ENCODE data around the gene SNAI3.

Gene SNAI3

DNA sequence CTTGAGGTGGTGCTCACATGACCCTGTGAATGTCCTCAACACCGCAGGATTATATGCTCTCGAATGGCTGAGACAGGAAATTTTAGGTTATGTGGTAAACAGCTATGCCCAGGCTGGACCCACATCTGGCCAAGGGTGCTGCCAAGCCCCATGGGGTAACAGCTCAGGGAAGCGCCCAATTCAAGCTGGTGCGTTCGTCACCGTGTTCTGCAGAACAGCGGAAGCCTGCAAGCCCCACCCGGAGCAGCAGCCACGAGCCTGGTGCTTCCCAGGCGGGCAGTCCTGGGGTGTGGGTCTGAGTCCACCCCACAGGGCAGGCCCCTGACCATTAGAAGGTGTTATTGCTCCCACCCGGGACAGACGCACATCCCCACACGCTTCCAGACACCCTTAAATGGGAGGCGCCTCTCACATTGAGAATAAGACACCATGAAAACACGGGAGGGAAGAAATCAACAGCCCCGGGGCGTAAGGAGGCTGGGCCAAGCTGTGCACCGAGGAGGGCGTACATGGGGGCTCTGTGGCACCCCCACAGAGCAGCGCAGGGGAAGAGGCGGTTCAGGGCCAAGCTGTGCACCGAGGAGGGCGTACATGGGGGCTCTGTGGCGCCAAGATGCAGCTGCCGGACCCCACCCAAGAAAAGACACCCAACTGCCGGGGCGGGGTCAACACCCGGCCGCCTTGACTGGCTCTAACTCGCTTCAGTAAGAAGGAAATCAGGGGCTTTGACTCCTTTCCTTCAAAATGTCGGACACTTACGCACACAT, 32.5 kb downstream of the SNAI3 start:
- Histone ChIP-seq H2AFZ (ENCODE audit: low read depth, low read length, severe bottlenecking) (no peak overlapping the region), H3F3A (ENCODE audit: insufficient read depth) (no peaks in the 10 kb centered on the region), H3K9ac (ENCODE audit: low read length) (no peak overlapping the region), H4K20me1 (ENCODE audit: low read depth, low read length) (peaks cover 12% of the 10 kb centered on the region; the same call in 1 of the 2 replicates), H3K9me3 (ENCODE audit: insufficient read depth, low read length) (no peaks in the 10 kb centered on the region), H3K4me2 (ENCODE audit: low read depth, low read length, poor library complexity, severe bottlenecking) (no peak overlapping the region), H3K27me3 (ENCODE audit: low read length) (no peaks in the 10 kb centered on the region), H3K4me3 (ENCODE audit: insufficient read depth, low read length, poor library complexity, severe bottlenecking) (no peak overlapping the region), H3K27ac (ENCODE audit: low read depth, low read length) (no peak overlapping the region), H3K79me2 (ENCODE audit: insufficient read depth, low read length) (peaks cover 21% of the 10 kb centered on the region), H3K36me3 (ENCODE audit: low read length) (no peaks in the 10 kb centered on the region), H3K9me2 (replicated peaks; ENCODE audit: insufficient read depth, low read length) (no peaks in the 10 kb centered on the region)
- TF ChIP-seq, protein P1, sequence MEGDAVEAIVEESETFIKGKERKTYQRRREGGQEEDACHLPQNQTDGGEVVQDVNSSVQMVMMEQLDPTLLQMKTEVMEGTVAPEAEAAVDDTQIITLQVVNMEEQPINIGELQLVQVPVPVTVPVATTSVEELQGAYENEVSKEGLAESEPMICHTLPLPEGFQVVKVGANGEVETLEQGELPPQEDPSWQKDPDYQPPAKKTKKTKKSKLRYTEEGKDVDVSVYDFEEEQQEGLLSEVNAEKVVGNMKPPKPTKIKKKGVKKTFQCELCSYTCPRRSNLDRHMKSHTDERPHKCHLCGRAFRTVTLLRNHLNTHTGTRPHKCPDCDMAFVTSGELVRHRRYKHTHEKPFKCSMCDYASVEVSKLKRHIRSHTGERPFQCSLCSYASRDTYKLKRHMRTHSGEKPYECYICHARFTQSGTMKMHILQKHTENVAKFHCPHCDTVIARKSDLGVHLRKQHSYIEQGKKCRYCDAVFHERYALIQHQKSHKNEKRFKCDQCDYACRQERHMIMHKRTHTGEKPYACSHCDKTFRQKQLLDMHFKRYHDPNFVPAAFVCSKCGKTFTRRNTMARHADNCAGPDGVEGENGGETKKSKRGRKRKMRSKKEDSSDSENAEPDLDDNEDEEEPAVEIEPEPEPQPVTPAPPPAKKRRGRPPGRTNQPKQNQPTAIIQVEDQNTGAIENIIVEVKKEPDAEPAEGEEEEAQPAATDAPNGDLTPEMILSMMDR (IDR thresholded peaks at IDR 0.05; ENCODE audit: insufficient read depth, low read length, poor library complexity, severe bottlenecking): no peak
- no peak for TF ChIP-seq EZH2phosphoT487 (conservative IDR thresholded peaks at IDR 0.05; ENCODE audit: low read length)

GRCh38 chr16:88653101-88653500, 33.2 kb downstream of the SNAI3 start:
- Histone ChIP-seq H3K36me3 (ENCODE audit: low read length) (no peaks in the 10 kb centered on the region), H3K9me3 (ENCODE audit: insufficient read depth, low read length) (no peaks in the 10 kb centered on the region), H3K4me2 (ENCODE audit: low read depth, low read length, poor library complexity, severe bottlenecking) (no peak overlapping the region), H3K9me2 (replicated peaks; ENCODE audit: insufficient read depth, low read length) (no peaks in the 10 kb centered on the region), H3K27me3 (ENCODE audit: low read length) (no peaks in the 10 kb centered on the region), H4K20me1 (ENCODE audit: low read depth, low read length) (peaks cover 12% of the 10 kb centered on the region; the same call in 1 of the 2 replicates), H3F3A (ENCODE audit: insufficient read depth) (no peaks in the 10 kb centered on the region), H3K79me2 (ENCODE audit: insufficient read depth, low read length) (peaks cover 25% of the 10 kb centered on the region), H3K27ac (ENCODE audit: low read depth, low read length) (no peak overlapping the region), H3K9ac (ENCODE audit: low read length) (no peak overlapping the region), H2AFZ (ENCODE audit: low read depth, low read length, severe bottlenecking) (no peak overlapping the region), H3K4me3 (ENCODE audit: insufficient read depth, low read length, poor library complexity, severe bottlenecking) (no peak overlapping the region)
- no peak for TF ChIP-seq EZH2phosphoT487 (conservative IDR thresholded peaks at IDR 0.05; ENCODE audit: low read length)
- TF ChIP-seq, protein P1 (IDR thresholded peaks at IDR 0.05; ENCODE audit: insufficient read depth, low read length, poor library complexity, severe bottlenecking): no peak

DNA sequence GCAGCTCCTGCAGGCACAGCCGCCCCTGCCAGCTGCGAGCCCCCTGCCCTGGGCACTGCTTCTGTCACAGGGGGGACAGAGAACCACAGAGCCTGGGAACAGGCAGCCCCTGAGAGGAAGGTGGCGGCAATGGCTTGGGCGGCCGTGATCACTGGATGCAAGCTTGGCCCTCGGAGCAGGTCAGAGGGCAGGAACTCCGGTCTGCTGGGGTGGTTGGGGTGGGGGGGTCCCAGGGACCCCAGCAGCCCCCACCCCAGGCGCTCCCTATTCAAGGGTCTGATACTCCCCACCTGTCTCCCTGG, 33.6 kb downstream of the SNAI3 start:
- Histone ChIP-seq H3K9me2 (replicated peaks; ENCODE audit: insufficient read depth, low read length) (no peaks in the 10 kb centered on the region), H3K4me3 (ENCODE audit: insufficient read depth, low read length, poor library complexity, severe bottlenecking) (no peak overlapping the region), H3K27ac (ENCODE audit: low read depth, low read length) (no peak overlapping the region), H3K9ac (ENCODE audit: low read length) (no peak overlapping the region), H3F3A (ENCODE audit: insufficient read depth) (no peaks in the 10 kb centered on the region), H2AFZ (ENCODE audit: low read depth, low read length, severe bottlenecking) (no peak overlapping the region), H3K36me3 (ENCODE audit: low read length) (no peaks in the 10 kb centered on the region), H3K27me3 (ENCODE audit: low read length) (no peaks in the 10 kb centered on the region), H3K79me2 (ENCODE audit: insufficient read depth, low read length) (peaks cover 26% of the 10 kb centered on the region), H4K20me1 (ENCODE audit: low read depth, low read length) (peaks cover 12% of the 10 kb centered on the region; the same call in 1 of the 2 replicates), H3K4me2 (ENCODE audit: low read depth, low read length, poor library complexity, severe bottlenecking) (no peak overlapping the region), H3K9me3 (ENCODE audit: insufficient read depth, low read length) (no peaks in the 10 kb centered on the region)
- no peak for TF ChIP-seq EZH2phosphoT487 (conservative IDR thresholded peaks at IDR 0.05; ENCODE audit: low read length)
- TF ChIP-seq, protein P1 (IDR thresholded peaks at IDR 0.05; ENCODE audit: insufficient read depth, low read length, poor library complexity, severe bottlenecking): no peak

Data from SU-DHL-6 (cell line).